Heart right ventricle (tissue), 16 donors: ENCODE measurements around the gene PDZD4. TPM values are rescaled to one million over a fixed set of nuclear protein-coding genes. Genes with fewer than 3 reads are reported as not detected.

Experiments used
- ATAC-seq, 8 donors: fragments of 200-7000 bp; cut with Tn5 transposase; one replicate each; pipeline ENCODE4 v1.9.1; 2020; ENCODE audit warnings: mild to moderate bottlenecking in 8 of 8, moderate library complexity in 8 of 8, moderate number of reproducible peaks in 1 of 8
- DNase-seq, 2 donors: peaks; one replicate each; pipeline ENCODE4 v3.0.0-alpha.2; 2020
- H3K27ac ChIP-seq, 10 donors: fragments of 200-600 bp; sonication (generic) in 2 of 10; one replicate each; pipeline versions ENCODE4 v1.5.0 to v1.8.0; 2020 to 2022; ENCODE audit warnings: mild to moderate bottlenecking in 3 of 10
- H3K27me3 ChIP-seq, 7 donors: fragments of 200-600 bp; one replicate each; pipeline ENCODE4 v1.8.0; 2021 to 2022; ENCODE audit warnings: mild to moderate bottlenecking in 2 of 7
- H3K36me3 ChIP-seq, 9 donors: fragments of 200-600 bp; sonication (generic) in 1 of 9; one replicate each; pipeline versions ENCODE4 v1.5.0 to v1.8.0; 2020 to 2022; ENCODE audit warnings: mild to moderate bottlenecking in 2 of 9
- H3K4me1 ChIP-seq, 9 donors: fragments of 200-600 bp; sonication (generic) in 1 of 9; one replicate each; pipeline versions ENCODE4 v1.5.0 to v1.8.0; 2020 to 2022; ENCODE audit warnings: mild to moderate bottlenecking in 4 of 9
- H3K4me3 ChIP-seq, 10 donors: fragments of 200-600 bp; sonication (generic) in 2 of 10; one replicate each; pipeline versions ENCODE4 v1.5.0 to v1.8.0; 2020 to 2022; ENCODE audit warnings: mild to moderate bottlenecking in 7 of 10, moderate library complexity in 2 of 10
- H3K9me3 ChIP-seq, 11 donors: fragments of 200-600 bp in 10 of 11; sonication (generic) in 2 of 11; one replicate each; pipeline versions ENCODE4 v1.5.0 to v1.8.0; 2013 to 2022; ENCODE audit warnings: mild to moderate bottlenecking in 2 of 11, control low read depth in 1 of 11, moderate library complexity in 1 of 11
- CTCF ChIP-seq, 9 donors: fragments of 200-600 bp; sonication (generic) in 2 of 9; IDR thresholded peaks; one replicate each; pipeline versions ENCODE4 v1.5.0 to v1.8.0; 2021 to 2022; ENCODE audit warnings: antibody characterized with exemption in 9 of 9, mild to moderate bottlenecking in 5 of 9, moderate library complexity in 1 of 9
- WGBS, 2 donors: extraction: QIAGEN DNeasy Blood & Tissue Kit; methylation state at CpG; one replicate each; pipeline ENCODE4 v1.1.7; 2013; ENCODE audit warnings: inconsistent platforms in 1 of 2; 5-methylcytosine and 5-hydroxymethylcytosine counted together
- intact Hi-C, 10 donors: fragments of 100-400 bp; cut with DNase I; formaldehyde crosslinking; loops; one replicate each; pipeline versions ENCODE4 v1.11.1 to v1.14.2; 2022
- polyA plus RNA-seq, 2 donors: library from polyadenylated mRNA; stranded (reverse); fragments of 200-250 nt; gene quantifications; one replicate each; pipeline ENCODE4 v1.2.3, GENCODE V29; 2013
- total RNA-seq, 10 donors: library from RNA; stranded (reverse); fragmentation: NEBNext Ultra II Directional in 3 of 10; extraction: Animal tissue kit (Norgen Biotek cat#: 25700) in 3 of 10; gene quantifications; one replicate each; pipeline versions ENCODE4 v1.2.1 to v1.2.4, GENCODE V29; 2021 to 2023
- donor health status: Arrhythmogenic right ventricular cardiomyopathy.
- donor health status: ischemic (EF 13 %, LVEDD 7.1; RV severe dilation, severe dysfunction).
- donor health status: healthy with polysubstance abuse.
- donor health status: DM: no; HTN: yes; CAD: no.
- donor health status: DM: no; HTN: no; CAD: no.
- donor health status: ischemic (EF 25% LVEDD 6.9; RV normal size, moderate dysfunction).
- donor health status: ischemic (EF 25% LVEDD 5.7; RV mildly dilated, moderate dysfunction).
- donor health status: healthy.
- donor health status: DM: yes; HTN: yes; CAD: no.
- donor health status: Ischemic cardiomyopathy.
- donor health status: ischemic (EF 35%, LVEDD 5.7; RV mildly dilated, moderate dysfunction).
- donor health status: nonischemic (EF 11% LVEDD 7.7; RV severe dilation, severe dysfunction).
- donor health status: DM: yes; HTN: yes; CAD: no.
- donor health status: PGD.
- donor health status: ischemic (EF 29% LVEDD 5.4; RV normal size, mild dysfunction).
- donor health status: nonischemic (EF 23%, LVEDD 6.1; RV moderate dilation, normal function).

Gene PDZD4
- total and polyA plus RNA-seq, 12 donors: 1.2 to 4.5 (median 2.3) TPM

GRCh38 chrX:153792368-153792767 is 38.0 kb downstream of the PDZD4 start:
- Histone ChIP-seq H3K4me3 (peak overlapping the region in 1 of 10 donors; percentile 80), H3K4me1 (peaks cover 0 to 44% (median 26%) of the 10 kb centered on the region in 9 donors), H3K36me3 (peaks cover 0 to 47% (median 0%) of the 10 kb centered on the region in 9 donors), H3K27me3 (no peaks in the 10 kb centered on the region), H3K27ac (no peak overlapping the region), H3K9me3 (peaks cover 0 to 17% (median 0%) of the 10 kb centered on the region in 11 donors)
- no peak for DNase-seq
- ATAC-seq: no peak
- WGBS, 2 donors: 77 to 87% methylated on average over 6 of the region's 6 CpGs
- no peak for TF ChIP-seq CTCF (IDR thresholded peaks at IDR 0.05)
- intact Hi-C loops: loop anchor here in 4 of 10 donors (10.0 kb wide), 2 partner anchors 132 to 152 kb away; partner anchors contain the start of genes ARHGAP4 (in 3 of the 4) and RENBP (in 1 of the 4)

- ATAC-seq (no peak), DNase-seq (no peak)
- Histone ChIP-seq H3K9me3 (peaks cover 0 to 13% (median 0%) of the 10 kb centered on the region in 11 donors), H3K27ac (no peak overlapping the region), H3K36me3 (peaks cover 0 to 47% (median 0%) of the 10 kb centered on the region in 9 donors), H3K4me1 (peaks cover 0 to 41% (median 24%) of the 10 kb centered on the region in 9 donors), H3K4me3 (no peak overlapping the region), H3K27me3 (no peaks in the 10 kb centered on the region)
- 77 to 82% methylated on average over 17 of the region's 17 CpGs for WGBS, 2 donors
- no peak for TF ChIP-seq CTCF (IDR thresholded peaks at IDR 0.05)
- intact Hi-C loops: loop anchor here in 4 of 10 donors (10.0 kb wide), 2 partner anchors 134 to 154 kb away; partner anchors contain the start of genes ARHGAP4 (in 3 of the 4) and RENBP (in 1 of the 4)
Observed at GRCh38 chrX:153791104-153791852, 39.1 kb downstream of the PDZD4 start.

- no peaks in the 10 kb centered on the region for H3K27me3 ChIP-seq
- H3K4me1 ChIP-seq: peaks cover 0 to 28% (median 16%) of the 10 kb centered on the region in 9 donors
- intact Hi-C loops: loop anchor here in 4 of 10 donors (10.0 kb wide), 2 partner anchors 135 to 155 kb away; partner anchors contain the start of genes ARHGAP4 (in 3 of the 4) and RENBP (in 1 of the 4)
- WGBS, 2 donors: 94 to 96% methylated on average over 12 of the region's 12 CpGs
- ATAC-seq: no peak
- H3K4me3 ChIP-seq: no peak overlapping the region
- peaks cover 0 to 59% (median 0%) of the 10 kb centered on the region in 9 donors for H3K36me3 ChIP-seq
- no peak for TF ChIP-seq CTCF (IDR thresholded peaks at IDR 0.05)
- H3K27ac ChIP-seq: no peak overlapping the region
- H3K9me3 ChIP-seq: peaks cover 0 to 9% (median 0%) of the 10 kb centered on the region in 11 donors
- no peak for DNase-seq
Observed at GRCh38 chrX:153789654-153790053, 40.7 kb downstream of the PDZD4 start.

GRCh38 chrX:153786669-153787068 is 43.7 kb downstream of the PDZD4 start:
- Histone ChIP-seq H3K27ac (no peak overlapping the region), H3K4me3 (no peak overlapping the region), H3K27me3 (peaks cover 0 to 11% (median 0%) of the 10 kb centered on the region in 7 donors), H3K9me3 (no peaks in the 10 kb centered on the region), H3K36me3 (peaks cover 0 to 68% (median 0%) of the 10 kb centered on the region in 9 donors), H3K4me1 (peaks cover 0 to 17% (median 3%) of the 10 kb centered on the region in 9 donors)
- WGBS, 2 donors: 80 to 82% methylated on average over 6 to 15 of the region's 15 CpGs
- TF ChIP-seq CTCF (IDR thresholded peaks at IDR 0.05): no peak
- DNase-seq (no peak), ATAC-seq (no peak)
- intact Hi-C loops: no loop called here
